EH (cell line): ENCODE data around the gene ZNF124.
"Not testable (repeated sequence)": the region's sequence is repeated elsewhere in the genome, so short reads cannot be mapped to it uniquely, and the experiment has no call there.

Source experiments
- DNase-seq: peaks from one replicate; pipeline ENCODE4 v3.0.0-alpha.2; 2015; ENCODE audit warnings: low read depth

The ZNF124 gene

DNA sequence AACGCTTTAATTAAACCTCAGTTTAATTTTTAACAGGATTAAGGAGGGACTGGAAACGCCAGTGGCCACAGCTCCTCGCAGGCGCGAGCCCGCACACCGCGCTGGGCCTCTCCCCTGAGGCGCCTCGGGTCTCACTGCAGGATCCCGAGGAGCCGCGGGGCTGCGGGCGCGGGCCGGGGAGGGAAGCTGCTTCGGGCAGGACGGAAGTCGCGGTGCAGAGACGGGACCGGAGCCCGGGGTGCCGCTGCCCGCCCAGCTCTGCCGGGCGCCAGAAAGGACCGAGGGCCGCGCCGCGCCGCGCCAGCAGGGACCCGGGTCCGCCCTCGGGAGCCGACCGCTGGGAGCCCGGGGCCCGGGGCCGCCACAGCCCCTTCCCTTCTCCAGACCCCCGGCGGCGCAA is 377 bp downstream of the ZNF124 start:
- DNase-seq = not testable (repeated sequence)

DNA sequence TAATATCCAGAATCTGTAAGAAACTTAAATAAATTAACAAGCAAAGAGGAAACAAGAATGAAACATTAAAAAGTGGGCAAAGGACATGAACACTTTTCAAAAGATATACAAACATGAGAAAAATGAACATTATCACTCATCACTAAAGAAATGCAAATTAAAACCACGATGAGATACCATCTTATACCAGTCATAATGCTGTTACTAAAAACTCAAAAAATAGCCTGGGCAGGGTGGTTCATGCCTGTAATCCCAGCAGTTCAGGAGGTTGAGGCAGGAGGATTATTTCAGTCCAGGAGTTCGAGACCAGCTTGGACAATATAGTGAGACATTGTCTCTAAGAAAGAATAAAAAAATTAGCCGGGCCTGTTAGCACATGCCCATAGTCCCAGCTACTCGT is 6.1 kb downstream of the ZNF124 start:
- peak; percentile 13 for DNase-seq

DNA sequence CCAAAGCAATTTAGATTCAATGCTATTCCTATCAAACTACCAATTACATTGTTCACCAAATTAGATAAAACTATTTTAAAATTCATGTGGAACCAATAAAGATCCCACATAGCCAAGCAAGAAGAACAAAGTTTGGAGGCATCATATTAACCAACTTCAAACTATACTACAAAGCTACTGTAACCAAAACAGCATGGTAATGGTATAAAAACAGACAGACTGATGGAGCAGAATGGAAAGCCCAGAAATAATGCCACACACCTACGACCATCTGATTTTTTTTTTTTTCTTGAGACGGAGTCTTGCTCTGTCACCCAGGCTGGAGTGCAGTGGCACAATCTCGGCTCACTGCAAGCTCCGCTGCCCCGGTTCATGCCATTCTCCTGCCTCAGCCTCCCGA is 7.1 kb downstream of the ZNF124 start:
- no peak for DNase-seq

DNA sequence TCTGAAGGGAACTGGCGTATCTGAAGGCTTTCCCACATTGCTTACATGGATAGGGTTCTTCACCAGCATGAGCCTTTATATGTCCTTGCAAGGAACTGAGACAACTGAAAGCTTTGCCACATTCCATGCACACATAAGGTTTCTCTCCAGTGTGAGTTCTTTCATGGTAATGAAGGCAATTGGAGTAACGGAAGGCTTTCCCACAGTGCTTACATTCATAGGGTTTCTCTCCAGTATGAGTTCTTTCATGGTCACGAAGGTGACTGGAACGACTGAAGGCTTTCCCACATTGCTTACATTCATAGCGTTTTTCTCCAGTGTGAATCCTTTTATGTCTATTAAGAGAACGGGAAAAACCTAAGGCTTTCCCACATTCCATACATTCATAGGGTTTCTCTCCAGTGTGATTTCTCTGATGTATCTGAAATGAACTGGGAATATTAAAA is 15.0 kb downstream of the ZNF124 start:
- DNase-seq = peak; percentile 4

DNA sequence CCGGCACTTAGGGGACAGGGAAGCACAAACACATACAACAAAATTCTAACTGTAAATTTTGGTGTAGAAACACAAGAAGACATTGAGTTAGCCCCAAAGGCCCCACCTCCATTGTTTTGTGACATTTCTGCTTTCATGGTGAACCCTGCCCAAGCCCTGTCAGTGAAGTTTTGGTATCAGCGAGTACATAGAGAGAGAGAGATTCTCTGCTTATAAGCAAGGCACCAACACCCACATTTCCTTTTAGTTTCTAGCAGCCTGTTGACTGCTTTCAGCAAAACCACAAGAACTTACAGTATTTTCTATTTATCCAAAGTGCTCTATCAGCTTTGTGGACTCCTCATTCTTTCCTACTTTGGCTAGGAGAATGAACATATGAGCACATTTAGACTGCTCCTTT is 24.0 kb downstream of the ZNF124 start:
- DNase-seq = no peak

DNA sequence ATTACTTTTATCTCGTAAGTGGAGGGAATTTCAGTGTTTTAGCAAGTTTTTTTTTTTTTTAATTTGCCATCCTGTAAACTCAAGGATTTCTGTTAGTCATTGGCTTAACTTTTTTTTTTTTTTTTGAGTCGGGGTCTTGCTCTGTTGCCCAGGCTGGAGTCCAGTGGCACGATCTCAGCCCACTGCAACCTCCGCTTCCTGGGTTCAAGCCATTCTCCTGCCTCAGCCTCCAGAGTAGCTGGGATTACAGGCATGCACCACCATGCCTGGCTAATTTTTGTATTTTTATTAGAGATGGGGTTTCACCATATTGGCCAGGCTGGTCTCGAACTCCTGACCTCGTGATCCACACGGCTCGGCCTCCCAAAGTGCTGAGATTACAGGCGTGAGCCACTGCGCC is 24.7 kb downstream of the ZNF124 start:
- not testable (repeated sequence) for DNase-seq

DNA sequence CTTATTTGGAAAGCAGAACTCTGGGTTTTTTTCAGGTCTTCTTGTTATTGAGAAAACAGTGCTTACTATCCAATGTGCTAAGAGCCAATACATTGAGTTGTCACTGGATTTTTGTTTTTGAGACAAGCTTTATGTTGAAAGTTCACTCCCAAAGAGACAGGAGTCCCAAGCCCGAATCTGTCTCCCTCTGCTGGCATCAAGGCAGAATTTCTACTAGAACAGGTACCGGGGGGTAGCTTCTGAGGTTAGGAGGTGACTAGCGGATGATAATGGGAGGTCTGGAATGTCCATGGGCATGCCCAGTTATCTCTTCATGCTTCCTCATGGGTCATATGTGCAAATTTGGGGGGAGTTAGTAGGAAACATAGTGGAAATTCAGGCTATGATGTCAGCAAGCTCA is 25.1 kb downstream of the ZNF124 start:
- no peak for DNase-seq

DNA sequence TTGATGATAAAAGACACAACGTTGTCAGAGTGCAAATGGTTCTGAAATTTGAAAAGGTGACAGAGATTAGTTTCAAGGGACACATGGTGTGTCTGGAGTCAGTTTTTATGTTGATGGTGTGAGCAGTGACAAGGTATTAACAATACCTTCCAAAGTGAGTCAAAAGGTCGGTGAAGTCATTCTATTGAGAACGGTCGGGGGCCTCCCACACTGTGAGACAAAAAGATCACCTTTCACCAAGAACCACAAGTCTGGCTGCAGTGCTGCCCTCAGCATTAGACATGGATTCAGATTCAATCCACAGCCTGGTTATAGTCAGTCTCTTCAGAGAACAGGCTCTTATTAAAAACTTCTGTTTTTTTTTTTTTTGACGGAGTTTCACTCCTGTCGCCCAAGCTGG is 26.5 kb downstream of the ZNF124 start:
- DNase-seq = no peak

DNA sequence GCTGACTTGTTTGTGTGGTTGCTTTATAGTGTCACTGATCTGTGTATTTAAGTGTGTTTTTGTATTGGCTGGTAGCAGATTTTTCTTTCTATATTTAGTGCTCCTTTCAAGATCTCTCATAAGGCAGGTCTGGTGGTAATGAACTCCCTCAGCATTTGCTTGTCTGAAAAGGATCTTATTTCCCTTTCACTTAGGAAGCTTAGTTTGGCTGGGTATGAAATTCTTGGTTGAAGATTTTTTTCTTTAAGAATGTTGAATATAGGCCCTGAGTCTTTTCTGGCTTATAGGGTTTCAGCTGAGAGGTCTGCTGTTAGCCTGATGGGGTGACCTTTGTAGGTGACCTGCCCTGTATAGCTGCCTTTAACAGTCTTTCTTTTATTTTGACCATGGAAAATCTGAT is 32.3 kb downstream of the ZNF124 start:
- DNase-seq = not testable (repeated sequence)

DNA sequence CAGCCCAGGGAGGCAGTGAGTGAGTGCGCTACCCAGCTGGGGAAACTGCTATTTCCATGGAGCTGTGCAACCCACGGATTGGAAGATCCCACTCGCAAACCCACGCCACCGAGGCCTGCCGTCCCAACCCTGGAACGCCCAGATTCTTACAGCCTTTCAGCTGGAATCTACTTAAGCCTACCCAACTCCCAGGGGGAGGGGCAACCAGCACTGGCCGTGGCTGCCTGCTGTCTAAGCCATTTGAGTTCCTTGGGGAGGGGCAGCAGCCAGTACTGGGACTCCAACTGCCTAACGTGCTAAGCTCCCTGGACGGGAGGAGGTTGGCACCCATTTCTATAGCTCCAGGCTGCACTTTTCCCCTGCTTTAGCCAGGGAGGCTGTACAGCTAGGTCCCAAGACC is 40.6 kb downstream of the ZNF124 start:
- no peak for DNase-seq

DNA sequence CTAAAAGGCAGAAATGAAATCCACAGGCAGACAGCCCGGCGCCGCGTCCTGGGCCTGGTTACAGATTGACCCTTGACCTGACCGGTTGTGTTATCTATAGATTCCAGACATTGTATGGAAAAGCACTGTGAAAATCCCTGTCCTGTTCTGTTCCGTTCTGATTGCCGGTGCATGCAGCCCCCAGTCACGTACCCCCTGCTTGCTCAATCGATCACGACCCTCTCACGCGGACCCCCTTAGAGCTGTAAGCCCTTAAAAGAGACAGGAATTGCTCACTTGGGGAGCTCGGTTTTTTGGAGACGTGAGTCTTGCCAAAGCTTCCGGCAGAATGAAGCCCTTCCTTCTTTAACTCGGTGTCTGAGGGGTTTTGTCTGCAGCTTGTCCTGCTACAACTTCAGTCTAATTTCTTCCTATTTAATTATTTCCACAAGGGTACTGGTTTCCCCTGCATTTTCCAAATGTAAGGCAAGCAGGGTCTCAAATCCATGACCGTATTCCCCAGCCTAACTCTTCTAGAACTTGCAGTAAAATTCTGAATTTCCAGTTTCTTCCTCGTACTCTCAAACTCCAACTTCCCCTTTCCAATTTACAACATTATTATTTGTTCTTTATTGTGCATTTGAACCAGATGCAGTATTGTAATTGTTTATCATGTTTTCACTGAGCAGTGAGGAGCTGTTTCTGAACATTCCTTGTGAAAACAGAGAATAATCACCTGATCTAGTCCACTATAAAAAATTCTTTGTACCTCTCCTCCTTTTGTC is 44.1 kb downstream of the ZNF124 start:
- not testable (repeated sequence) for DNase-seq

DNA sequence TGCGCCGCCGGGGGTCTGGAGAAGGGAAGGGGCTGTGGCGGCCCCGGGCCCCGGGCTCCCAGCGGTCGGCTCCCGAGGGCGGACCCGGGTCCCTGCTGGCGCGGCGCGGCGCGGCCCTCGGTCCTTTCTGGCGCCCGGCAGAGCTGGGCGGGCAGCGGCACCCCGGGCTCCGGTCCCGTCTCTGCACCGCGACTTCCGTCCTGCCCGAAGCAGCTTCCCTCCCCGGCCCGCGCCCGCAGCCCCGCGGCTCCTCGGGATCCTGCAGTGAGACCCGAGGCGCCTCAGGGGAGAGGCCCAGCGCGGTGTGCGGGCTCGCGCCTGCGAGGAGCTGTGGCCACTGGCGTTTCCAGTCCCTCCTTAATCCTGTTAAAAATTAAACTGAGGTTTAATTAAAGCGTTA is 45.2 kb downstream of the ZNF124 start:
- not testable (repeated sequence) for DNase-seq

DNA sequence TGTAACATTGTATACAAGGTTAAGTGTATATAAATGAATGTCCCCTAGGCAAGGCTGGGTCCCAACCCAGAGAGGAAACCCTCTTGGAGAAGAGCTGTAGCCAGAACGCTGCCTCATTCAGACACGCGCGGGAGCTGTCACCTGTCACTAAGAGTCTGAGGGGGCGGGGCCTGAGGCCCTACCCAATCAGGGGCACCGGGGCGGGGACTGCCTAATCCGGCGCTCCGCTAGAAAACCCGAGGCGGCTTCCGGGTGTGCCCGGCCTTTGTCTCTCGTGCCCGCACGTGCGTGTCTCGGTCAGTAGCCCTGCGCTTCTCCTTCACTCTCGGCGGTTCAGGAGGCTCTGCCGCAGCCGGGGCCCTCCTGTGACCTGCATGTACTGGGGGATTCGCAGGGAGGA is 45.7 kb downstream of the ZNF124 start:
- not testable (repeated sequence) for DNase-seq

DNA sequence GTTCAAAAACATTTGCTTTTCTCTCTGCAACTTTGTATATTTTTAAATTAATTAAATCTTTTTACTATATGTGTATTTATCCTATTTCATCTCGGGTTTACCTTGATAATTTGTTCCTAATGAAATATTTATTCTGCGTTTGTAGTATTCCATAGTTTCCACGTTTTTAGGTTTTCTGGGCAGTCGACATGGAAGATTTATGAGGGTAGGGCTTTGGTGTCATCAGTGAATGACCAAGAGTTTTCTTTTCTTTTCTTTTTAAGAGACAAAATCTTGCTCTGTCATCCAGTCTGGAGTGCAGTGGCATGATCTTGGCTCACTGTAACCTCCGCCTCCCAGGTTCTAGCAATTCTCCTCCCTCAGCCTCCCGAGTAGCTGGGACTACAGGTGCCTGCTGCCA is 50.4 kb downstream of the ZNF124 start:
- no peak for DNase-seq

DNA sequence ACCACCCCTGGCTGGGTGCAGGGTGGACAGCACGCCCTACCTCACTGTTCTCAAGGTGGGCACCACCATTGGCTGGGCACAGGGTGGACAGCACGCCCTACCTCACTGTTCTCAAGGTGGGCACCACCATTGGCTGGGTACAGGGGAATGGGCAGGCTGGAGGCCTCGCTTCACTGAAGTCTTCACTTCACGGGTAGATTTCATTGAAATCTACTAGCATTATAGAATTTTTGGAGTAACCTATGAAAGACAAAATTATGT is 51.5 kb downstream of the ZNF124 start:
- not testable (repeated sequence) for DNase-seq

DNA sequence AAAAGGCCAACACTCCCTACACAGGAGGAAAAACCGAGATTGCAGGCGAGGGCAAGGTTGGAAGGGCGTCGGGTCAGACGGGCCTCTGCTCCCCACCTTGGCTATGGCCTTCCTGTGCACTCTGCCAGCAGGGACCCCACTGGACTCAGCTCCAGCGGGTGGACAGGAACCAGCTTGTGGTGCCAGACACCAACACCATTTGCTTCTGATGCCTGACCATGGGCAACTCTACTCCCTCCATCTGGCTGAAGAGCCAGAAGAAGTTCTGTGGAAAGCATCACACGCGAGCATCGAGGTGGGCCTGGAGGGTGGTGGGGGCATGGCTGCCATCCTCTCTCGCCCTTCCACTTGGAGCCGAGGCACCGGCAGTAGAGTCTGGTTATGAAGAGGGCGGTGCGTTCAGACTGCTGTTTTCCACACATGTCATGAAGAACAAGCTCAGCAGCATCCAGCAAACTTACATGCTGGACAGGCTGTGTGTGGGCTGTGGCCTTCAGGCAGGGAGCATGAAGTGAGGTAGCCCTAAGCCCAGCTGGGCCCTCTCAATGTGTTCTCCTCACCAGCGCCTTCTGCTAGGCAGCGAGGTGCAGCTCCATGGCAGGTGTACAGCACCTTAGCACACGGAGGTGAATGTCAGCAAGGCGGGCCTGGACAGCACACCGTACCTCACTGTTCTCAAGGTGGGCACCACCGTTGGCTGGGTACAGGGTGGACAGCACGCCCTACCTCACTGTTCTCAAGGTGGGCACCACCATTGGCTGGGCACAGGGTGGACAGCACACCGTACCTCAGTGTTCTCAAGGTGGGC is 52.0 kb downstream of the ZNF124 start:
- DNase-seq = no peak

DNA sequence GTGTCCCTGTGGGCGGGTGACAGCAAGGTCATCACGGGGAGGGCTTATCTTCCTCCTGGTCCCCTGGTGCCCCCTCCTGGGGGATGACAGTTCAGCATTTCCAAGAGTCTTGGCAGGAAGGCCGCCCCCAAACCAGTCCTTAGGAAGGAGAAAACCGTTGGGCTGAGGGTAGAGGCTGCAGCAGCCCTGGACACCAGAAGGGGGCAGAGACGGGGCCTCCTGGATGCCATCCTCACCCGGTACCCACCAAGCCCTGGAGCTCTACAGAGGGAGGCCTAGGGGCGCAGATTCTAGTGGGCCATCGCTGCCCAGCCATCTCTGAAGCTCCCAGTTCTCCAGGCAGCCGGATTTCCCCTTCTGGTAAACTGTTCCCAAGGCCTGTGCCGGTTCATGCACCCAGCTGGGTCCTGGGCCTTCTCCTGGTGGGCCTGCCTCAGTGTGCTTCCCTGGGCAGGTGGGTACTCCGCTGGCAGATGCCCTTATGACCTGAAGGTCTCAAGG is 52.8 kb downstream of the ZNF124 start:
- DNase-seq = peak; percentile 32

DNA sequence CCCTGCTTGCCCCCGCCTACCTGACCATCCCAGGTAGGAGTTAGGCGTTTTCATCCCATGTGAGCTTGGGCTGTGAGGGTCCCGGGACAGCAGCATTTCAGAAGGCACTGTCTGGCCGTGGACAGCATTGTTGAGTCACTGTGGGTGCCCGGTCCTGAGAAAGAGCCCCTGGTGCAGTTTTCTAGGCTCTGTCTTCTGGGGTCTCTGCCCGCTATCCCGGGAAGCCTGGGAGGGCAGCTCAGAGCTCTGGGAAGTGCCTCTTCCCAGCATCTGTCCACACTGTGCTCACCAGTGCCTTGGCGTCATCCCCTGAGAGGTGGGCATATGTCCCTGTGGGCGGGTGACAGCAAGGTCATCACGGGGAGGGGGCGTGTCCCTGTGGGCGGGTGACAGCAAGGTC is 56.3 kb downstream of the ZNF124 start:
- no peak for DNase-seq

DNA sequence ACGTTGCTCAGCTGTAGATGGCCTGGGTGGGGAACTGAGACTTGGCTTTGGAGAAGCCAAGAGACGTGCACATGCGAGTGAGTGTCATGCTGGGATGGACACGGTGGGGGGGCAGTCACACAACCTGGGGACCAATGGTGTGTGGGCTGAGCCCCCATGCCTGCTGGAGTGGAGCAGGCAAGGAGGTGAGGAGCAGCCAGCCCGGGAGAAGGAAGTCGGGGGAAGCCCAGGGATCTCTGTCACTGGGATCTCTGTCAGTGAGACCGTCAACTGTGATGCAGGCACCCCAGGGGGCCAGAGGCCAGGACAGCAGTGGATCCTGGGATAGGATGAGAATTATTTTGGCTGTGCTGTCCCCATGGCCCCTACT is 56.7 kb downstream of the ZNF124 start:
- no peak for DNase-seq

DNA sequence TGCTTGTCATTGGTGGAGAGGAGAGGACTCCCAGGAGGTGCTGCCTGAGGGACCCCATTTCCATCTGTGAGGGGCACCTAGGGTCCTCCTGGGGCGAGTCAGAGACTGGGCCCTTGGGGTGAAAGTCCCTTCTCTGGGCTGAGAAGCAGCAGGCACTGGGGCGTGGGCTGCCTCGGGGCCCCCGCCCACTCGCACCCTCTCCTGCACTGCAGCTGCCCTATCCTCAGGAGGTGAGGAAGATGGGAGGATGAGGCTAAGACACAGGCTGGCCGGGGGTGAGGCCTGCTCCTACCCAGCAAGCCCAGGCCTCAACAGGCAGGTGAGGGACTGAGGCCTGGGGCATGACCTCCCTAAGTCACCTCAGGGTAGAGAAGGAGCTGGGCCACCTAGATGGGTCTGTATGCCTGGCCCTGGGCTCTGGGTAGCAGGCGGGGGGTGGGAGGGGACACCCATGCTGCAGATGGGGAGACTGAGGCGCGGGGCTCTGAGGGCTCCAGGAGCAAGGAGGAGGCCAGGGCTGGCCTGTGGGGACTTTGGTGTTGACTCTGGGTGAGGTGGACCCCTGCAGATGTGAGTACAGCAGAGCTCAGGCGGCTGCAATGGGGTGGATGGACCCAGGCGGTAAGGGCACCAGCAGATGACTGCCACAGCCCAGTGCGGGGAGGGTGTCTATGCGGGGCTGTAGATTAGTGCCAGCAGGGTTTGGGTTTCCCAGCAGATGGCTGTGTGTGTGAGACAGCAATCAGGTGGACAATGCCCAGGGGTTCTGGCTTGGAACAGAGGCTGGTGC is 57.3 kb downstream of the ZNF124 start:
- no peak for DNase-seq

DNA sequence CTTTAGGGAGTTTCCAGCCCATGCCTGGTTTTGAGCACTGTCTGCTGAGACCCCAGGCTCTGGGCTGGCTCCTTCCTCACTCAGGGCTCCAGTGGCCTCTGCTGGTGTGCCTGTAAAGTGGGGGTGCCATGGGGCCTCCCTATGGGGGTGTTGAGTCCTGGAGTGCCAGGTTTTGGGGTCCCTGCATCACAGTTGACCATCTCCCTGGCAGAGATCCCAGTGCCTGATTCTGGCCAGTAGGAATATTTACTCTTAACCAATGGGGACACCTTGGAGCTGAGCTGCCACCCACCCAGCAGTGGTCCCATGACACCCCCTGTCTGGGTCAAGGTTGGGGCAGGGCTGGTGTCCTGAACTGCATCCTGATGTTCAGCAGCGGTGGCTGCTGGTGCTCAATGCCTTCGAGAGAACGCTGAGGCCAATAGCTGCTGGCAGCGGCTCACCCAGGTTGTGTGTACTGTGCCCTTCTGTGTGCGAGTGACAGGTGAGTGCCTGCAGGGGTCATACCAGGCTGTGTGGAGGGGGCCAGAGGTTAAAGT is 58.0 kb downstream of the ZNF124 start:
- DNase-seq = no peak

DNA sequence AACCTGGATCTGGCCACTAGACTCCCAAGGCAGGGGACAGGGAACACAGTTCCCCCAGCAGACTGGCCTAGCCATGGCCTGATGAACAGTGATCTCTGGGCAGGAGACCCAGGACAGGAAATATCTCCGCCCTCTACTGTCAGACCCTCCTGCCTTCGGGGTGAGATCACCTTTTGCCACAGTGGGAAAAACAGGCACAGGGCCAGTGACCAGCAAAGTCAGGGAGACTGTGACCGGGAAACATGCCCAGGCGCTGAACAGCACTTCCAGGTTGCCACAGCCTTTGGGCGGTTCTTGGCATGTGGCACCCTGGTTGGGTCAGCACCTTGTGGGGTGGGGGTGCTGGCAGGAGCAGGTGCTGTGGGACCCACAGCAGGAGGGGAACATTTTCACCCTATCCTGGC is 58.7 kb downstream of the ZNF124 start:
- DNase-seq = peak; percentile 20

DNA sequence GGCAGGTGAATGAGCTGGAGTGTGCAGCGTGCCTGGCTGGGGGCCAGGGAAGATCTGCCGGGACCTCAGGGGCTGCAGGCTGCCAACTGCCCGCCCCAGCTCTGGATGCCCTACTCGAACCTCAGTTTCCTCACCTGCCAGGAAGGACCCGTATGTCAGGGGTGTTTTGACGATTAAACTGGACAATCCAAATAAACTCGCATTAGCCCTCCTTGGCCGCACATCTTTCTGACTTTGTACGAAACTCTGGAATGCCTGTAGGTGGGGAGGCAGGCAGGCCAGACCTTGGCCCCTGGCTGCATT is 59.4 kb downstream of the ZNF124 start:
- DNase-seq = no peak
